ENCODE data around the gene FPR2. TPM values are rescaled to one million over a fixed set of nuclear protein-coding genes. Genes with fewer than 3 reads are reported as not detected.

Gene FPR2
- total RNA-seq, 4 donors from 2014 or later = 0.34 TPM; not detected in 3

Other genes starting within 250 kb of the FPR2 start
- gene SIGLEC6, start 229.5 kb upstream of the FPR2 start, total RNA-seq = under 1 TPM in 2 of 4 donors, not detected in 2; 0.26 to 0.30 TPM
- gene ZNF175, start 189.9 kb upstream of the FPR2 start, total RNA-seq = 10 to 100 TPM in 1 of 4 donors, 1 to 10 TPM in 3; 2.0 to 12.1 (median 5.1) TPM
- gene SIGLEC5, start 130.8 kb upstream of the FPR2 start, total RNA-seq = under 1 TPM in 1 of 4 donors, not detected in 3; 0.38 TPM
- gene SIGLEC14, start 114.4 kb upstream of the FPR2 start, total RNA-seq = under 1 TPM in 3 of 4 donors, not detected in 1; 0.30 to 0.72 (median 0.36) TPM
- 10 to 100 TPM in 1 of 4 donors, 1 to 10 TPM in 3; 3.1 to 23.2 (median 7.8) TPM for gene SPACA6, start 67.8 kb upstream of the FPR2 start, total RNA-seq
- 1 to 10 TPM in 3 of 4 donors, not detected in 1; 2.2 to 9.8 (median 4.4) TPM for gene HAS1, start 37.2 kb upstream of the FPR2 start, total RNA-seq
- gene FPR1, start 9.3 kb upstream of the FPR2 start, total RNA-seq = 1 to 10 TPM in 2 of 4 donors, under 1 TPM in 2; 0.60 to 1.7 (median 1.0) TPM
- gene FPR3, start 34.0 kb downstream of the FPR2 start, total RNA-seq = 1 to 10 TPM in 3 of 4 donors, under 1 TPM in 1; 0.81 to 2.9 (median 2.1) TPM
- 10 to 100 TPM in 3 of 4 donors, 1 to 10 TPM in 1; 8.5 to 47.5 (median 17.9) TPM for gene ZNF577, start 126.8 kb downstream of the FPR2 start, total RNA-seq
- 10 to 100 TPM in 3 of 4 donors, 1 to 10 TPM in 1; 9.0 to 19.7 (median 14.3) TPM for gene ZNF649, start 143.8 kb downstream of the FPR2 start, total RNA-seq
- 1 to 10 TPM; 2.2 to 4.4 (median 3.0) TPM for gene ZNF613, start 166.3 kb downstream of the FPR2 start, total RNA-seq
- gene ZNF350, start 225.7 kb downstream of the FPR2 start, total RNA-seq = 10 to 100 TPM in 2 of 4 donors, 1 to 10 TPM in 2; 7.0 to 15.9 (median 11.9) TPM
- 10 to 100 TPM; 10.2 to 19.6 (median 13.6) TPM for gene ZNF615, start 247.0 kb downstream of the FPR2 start, total RNA-seq